ENCODE results near the gene AKIRIN2. TPM values are rescaled to one million over a fixed set of nuclear protein-coding genes. Genes with fewer than 3 reads are reported as not detected.
"Not testable (repeated sequence)": the region's sequence is repeated elsewhere in the genome, so short reads cannot be mapped to it uniquely, and the experiment has no call there.

Gene AKIRIN2
- total RNA-seq, 1 donor from 2014 or later, result 65.4 TPM

DNA sequence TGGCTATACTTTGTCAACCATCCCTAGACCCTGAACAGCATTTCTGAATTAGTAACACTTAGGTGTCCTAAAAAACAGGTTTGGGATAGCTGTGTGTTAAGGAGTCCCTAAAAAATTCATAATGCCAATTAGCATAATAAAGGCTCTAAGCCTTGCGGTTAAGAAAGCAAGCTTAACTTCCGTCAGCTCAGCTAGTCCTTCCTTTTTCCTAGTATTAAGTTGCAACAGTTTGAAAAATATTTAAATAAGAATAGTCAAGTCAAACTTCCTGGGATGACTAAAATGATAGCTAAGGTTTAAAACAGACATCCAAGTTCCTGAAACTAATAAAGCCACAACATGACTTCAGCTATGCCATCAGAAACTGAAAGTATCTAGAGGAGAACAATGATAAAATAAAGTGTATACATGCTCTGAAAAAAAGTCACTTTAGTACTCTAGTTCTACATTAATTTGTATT is 3.5 kb downstream of the AKIRIN2 start:
- Histone ChIP-seq H3K4me3 (ENCODE audit: insufficient read depth, low read depth, low read length) (peak overlapping the region; percentile 89), H3K79me2 (ENCODE audit: insufficient read depth, low read length) (peaks cover 85% of the 10 kb centered on the region), H3K4me1 (ENCODE audit: insufficient read depth, low read length) (peaks cover 17% of the 10 kb centered on the region), H3K4me2 (ENCODE audit: low read length) (peak overlapping the region; percentile 90), H4K20me1 (ENCODE audit: insufficient read depth, low read length) (peaks cover 74% of the 10 kb centered on the region), H3K36me3 (ENCODE audit: insufficient read depth, low read length) (no peaks in the 10 kb centered on the region), H3K9ac (ENCODE audit: low read length) (peak overlapping the region; percentile 96), H3K27me3 (ENCODE audit: insufficient read depth, low read length) (no peaks in the 10 kb centered on the region), H3K27ac (ENCODE audit: low read depth, low read length) (peak overlapping the region; percentile 34), H2AFZ (ENCODE audit: low read depth, low read length) (no peak overlapping the region), H3K9me3 (ENCODE audit: insufficient read depth, low read depth, low read length) (no peaks in the 10 kb centered on the region)
- no peaks in the 10 kb centered on the region for H3K9me3 Mint-ChIP-seq (ENCODE audit: unreplicated experiment)
- TF ChIP-seq, protein P1, sequence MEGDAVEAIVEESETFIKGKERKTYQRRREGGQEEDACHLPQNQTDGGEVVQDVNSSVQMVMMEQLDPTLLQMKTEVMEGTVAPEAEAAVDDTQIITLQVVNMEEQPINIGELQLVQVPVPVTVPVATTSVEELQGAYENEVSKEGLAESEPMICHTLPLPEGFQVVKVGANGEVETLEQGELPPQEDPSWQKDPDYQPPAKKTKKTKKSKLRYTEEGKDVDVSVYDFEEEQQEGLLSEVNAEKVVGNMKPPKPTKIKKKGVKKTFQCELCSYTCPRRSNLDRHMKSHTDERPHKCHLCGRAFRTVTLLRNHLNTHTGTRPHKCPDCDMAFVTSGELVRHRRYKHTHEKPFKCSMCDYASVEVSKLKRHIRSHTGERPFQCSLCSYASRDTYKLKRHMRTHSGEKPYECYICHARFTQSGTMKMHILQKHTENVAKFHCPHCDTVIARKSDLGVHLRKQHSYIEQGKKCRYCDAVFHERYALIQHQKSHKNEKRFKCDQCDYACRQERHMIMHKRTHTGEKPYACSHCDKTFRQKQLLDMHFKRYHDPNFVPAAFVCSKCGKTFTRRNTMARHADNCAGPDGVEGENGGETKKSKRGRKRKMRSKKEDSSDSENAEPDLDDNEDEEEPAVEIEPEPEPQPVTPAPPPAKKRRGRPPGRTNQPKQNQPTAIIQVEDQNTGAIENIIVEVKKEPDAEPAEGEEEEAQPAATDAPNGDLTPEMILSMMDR (IDR thresholded peaks at IDR 0.05; ENCODE audit: insufficient read depth, low read depth, low read length), result no peak
- TF ChIP-seq EZH2 (IDR thresholded peaks at IDR 0.05; ENCODE audit: insufficient read depth, low read length), result no peak
- peak overlapping the region; percentile 18 for H3K27ac Mint-ChIP-seq (ENCODE audit: unreplicated experiment)
- no peaks in the 10 kb centered on the region for H3K36me3 Mint-ChIP-seq (ENCODE audit: low read depth, unreplicated experiment)
- H3K4me1 Mint-ChIP-seq (ENCODE audit: low read depth, unreplicated experiment), result peaks cover 21% of the 10 kb centered on the region
- H3K27me3 Mint-ChIP-seq (ENCODE audit: low read depth, unreplicated experiment), result no peaks in the 10 kb centered on the region
- no peak for DNase-seq (ENCODE audit: low read depth)
- peak overlapping the region; percentile 99 for H3K4me3 Mint-ChIP-seq (ENCODE audit: unreplicated experiment)
- FAIRE-seq, result no peak

DNA sequence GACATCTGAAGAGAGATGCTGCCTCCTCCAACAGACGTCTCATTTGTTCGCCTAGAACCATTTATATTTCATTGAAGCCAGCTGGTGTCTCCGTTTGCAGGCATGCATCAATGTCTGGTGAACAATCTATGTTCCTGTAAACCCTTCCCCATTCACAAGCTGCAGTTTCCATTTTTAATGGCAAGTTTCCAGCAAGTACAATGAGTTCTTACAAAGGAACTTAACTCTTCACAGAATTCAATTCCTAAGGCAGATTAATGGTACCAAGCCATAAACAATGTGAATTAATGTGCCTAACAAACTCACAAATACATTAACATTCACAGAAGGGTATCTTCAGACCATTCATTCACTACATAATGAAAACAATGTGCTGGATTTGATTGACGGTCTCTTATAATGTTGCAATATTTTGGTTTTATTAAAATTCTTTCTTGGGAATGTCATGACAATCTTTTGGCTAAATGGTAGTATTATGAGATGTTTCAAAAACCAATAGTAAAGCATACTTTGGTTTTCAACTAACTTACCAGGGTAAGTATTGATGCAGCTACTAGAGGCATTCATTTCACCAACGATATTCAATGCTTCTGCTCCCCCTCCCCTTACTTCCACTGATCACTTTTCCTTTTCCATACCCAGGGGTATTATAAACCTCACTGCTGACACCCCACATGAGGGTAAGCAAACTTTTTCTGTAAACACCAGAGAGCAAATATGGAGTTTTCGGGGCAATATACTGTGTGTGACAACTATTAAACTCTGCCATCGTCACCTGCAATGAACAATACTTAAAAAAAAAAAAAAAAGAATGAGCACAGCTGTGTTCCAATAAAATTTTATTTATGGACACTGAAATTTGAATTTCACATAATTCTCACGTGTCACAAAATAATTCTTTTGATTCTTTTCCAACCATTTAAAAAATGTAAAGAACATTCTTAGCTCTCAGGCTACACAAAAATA is 4.2 kb downstream of the AKIRIN2 start:
- no peak for TF ChIP-seq EZH2 (IDR thresholded peaks at IDR 0.05; ENCODE audit: insufficient read depth, low read length)
- TF ChIP-seq, protein P1 (IDR thresholded peaks at IDR 0.05; ENCODE audit: insufficient read depth, low read depth, low read length), result no peak

DNA sequence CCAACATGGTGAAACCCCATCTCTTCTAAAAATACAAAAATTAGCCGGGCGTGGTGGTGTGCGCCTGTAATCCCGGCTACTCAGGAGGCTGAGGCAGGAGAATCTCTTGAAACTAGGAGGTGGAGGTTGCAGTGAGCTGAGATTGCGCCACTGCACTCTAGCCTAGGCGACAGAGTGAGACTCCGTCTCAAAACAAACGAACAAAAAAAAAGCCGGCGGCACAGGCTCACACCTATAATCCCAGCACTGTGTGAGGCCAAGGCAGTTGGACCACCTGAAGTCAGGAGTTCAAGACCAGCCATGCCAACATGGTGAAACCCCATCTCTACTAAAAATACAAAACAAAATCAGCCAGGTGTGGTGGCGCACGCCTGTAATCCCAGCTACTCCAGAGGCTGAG is 5.2 kb downstream of the AKIRIN2 start:
- not testable (repeated sequence) for H3K27ac ChIP-seq (ENCODE audit: low read depth, low read length); H3K27me3 ChIP-seq (ENCODE audit: insufficient read depth, low read length); H3K4me3 ChIP-seq (ENCODE audit: insufficient read depth, low read depth, low read length); FAIRE-seq; H3K36me3 Mint-ChIP-seq (ENCODE audit: low read depth, unreplicated experiment); H2AFZ ChIP-seq (ENCODE audit: low read depth, low read length); H3K36me3 ChIP-seq (ENCODE audit: insufficient read depth, low read length); H3K9me3 ChIP-seq (ENCODE audit: insufficient read depth, low read depth, low read length); DNase-seq (ENCODE audit: low read depth); H3K9me3 Mint-ChIP-seq (ENCODE audit: unreplicated experiment); H3K27ac Mint-ChIP-seq (ENCODE audit: unreplicated experiment); H3K27me3 Mint-ChIP-seq (ENCODE audit: low read depth, unreplicated experiment); H3K9ac ChIP-seq (ENCODE audit: low read length)
- Mint-ChIP-seq H3K4me3 (ENCODE audit: unreplicated experiment) (peak overlapping the region; percentile 99), H3K4me1 (ENCODE audit: low read depth, unreplicated experiment) (peaks cover 26% of the 10 kb centered on the region)
- Histone ChIP-seq H4K20me1 (ENCODE audit: insufficient read depth, low read length) (peaks cover 91% of the 10 kb centered on the region), H3K79me2 (ENCODE audit: insufficient read depth, low read length) (peaks cover 100% of the 10 kb centered on the region), H3K4me2 (ENCODE audit: low read length) (peak overlapping the region; percentile 90), H3K4me1 (ENCODE audit: insufficient read depth, low read length) (peaks cover 17% of the 10 kb centered on the region)

More for the DNA sequence above, 4.2 kb downstream of the AKIRIN2 start:
- DNase-seq (ENCODE audit: low read depth), result peak; percentile 95
- H2AFZ ChIP-seq (ENCODE audit: low read depth, low read length), result no peak overlapping the region
- no peaks in the 10 kb centered on the region for H3K9me3 ChIP-seq (ENCODE audit: insufficient read depth, low read depth, low read length)
- Mint-ChIP-seq H3K27me3 (ENCODE audit: low read depth, unreplicated experiment) (no peaks in the 10 kb centered on the region), H3K36me3 (ENCODE audit: low read depth, unreplicated experiment) (no peaks in the 10 kb centered on the region), H3K27ac (ENCODE audit: unreplicated experiment) (no peak overlapping the region), H3K4me3 (ENCODE audit: unreplicated experiment) (peak overlapping the region; percentile 99), H3K9me3 (ENCODE audit: unreplicated experiment) (no peaks in the 10 kb centered on the region), H3K4me1 (ENCODE audit: low read depth, unreplicated experiment) (peaks cover 21% of the 10 kb centered on the region)
- peak overlapping the region; percentile 89 for H3K4me3 ChIP-seq (ENCODE audit: insufficient read depth, low read depth, low read length)
- peak overlapping the region; percentile 34 for H3K27ac ChIP-seq (ENCODE audit: low read depth, low read length)
- H3K4me2 ChIP-seq (ENCODE audit: low read length), result peak overlapping the region; percentile 90
- no peaks in the 10 kb centered on the region for H3K27me3 ChIP-seq (ENCODE audit: insufficient read depth, low read length)
- peaks cover 81% of the 10 kb centered on the region for H4K20me1 ChIP-seq (ENCODE audit: insufficient read depth, low read length)
- FAIRE-seq, result peak; percentile 5
- H3K79me2 ChIP-seq (ENCODE audit: insufficient read depth, low read length), result peaks cover 92% of the 10 kb centered on the region
- H3K36me3 ChIP-seq (ENCODE audit: insufficient read depth, low read length), result no peaks in the 10 kb centered on the region
- peaks cover 17% of the 10 kb centered on the region for H3K4me1 ChIP-seq (ENCODE audit: insufficient read depth, low read length)
- H3K9ac ChIP-seq (ENCODE audit: low read length), result peak overlapping the region; percentile 96
